Measurements from ENCODE around the gene RBFOX1.

RBFOX1 gene

DNA sequence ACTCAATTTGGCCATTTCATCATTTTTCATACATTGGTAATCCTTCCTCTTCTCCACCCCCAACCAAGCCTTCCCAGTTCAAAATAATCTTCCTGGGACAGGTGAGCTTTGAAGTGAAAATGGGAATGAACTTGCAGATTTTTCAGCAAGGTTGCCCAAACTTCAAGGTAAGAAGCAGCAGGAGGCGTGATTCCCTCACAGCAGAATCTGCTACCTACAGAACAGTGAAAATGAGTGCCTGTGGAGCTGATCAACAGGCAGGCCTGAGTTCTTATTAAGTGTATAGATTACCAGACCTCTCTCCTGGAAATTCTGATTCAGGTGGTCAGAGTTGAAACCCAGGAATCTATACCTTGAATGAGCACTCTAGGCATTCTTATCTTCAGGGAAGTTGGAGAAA, 356.6 kb downstream of the RBFOX1 start:
- no peak for DNase-seq (ENCODE audit: low spot score)

DNA sequence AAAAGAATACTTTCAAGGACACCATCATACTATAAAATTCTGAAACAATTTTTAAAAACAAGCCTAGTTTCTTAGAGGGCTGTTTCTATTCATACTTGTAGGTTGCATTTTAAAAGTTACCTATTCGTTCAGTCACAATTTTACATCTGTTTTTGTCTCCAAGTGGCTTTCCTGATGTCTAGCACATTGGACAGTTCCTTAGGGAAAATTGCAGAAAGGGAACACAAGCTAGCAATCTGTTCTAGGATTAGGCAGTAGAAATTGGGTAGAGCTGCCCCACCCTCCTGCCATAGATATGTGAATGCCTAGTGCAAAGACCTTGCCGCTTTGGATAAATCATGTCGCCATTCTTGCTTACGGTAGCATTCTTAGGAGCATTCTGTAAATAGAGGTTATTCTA, 358.9 kb downstream of the RBFOX1 start:
- DNase-seq (ENCODE audit: low spot score), result no peak

DNA sequence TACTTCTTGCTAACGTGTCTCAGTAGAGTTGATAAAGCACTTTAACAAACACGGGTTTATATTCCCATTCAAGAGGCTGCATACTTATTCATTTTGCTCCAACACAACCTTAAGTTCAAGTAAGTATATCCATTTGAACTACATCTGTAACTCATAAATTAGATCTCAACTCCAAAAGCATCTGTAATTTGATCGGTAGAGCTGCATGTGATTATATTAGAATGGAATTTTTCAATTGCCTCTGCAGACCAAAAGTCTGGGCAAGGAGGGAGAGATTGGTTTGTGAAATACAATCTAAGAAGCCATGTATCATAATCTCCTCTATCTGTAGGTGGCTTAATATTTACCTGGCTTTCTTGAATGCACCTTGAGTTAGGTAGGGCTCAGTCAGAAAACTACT, 371.0 kb downstream of the RBFOX1 start:
- DNase-seq (ENCODE audit: low spot score), result no peak

DNA sequence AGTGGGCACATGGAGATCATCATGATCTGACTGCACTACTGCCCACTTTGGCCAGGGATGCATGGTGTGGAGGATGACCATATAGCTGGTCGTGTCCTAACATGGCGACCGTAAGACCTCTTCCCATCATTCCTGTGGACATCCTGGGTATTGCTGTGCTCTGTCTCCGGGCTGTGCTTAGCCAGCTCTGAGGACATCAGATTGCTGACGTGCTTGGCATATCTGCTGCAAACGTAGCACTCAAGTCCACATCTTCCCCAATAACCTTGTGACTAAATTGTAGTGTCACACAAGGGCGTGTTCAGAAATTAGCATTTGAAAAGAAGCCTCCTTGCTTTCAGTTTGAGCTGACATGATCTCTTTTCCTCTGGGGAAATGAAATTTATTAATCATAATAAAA, 373.2 kb downstream of the RBFOX1 start:
- no peak for DNase-seq (ENCODE audit: low spot score)

DNA sequence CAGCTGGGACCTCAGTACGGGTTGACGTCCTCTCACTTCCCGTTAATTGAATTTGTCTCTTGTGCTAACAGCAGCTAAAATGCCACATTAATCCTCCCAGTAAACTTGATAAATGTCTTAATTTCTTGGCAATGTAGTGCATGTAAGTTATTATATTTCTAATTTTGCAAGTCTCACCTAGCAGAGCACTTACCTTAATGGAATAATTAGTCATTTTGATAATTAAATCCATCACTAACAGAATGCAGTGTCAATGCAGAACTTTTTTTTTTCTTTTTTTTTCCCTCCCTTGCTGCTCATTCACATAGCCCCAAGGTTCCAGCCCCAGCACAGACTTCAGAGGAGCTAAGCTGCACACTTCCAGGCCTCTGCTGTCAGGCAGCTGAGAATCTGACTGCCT, 376.5 kb downstream of the RBFOX1 start:
- DNase-seq (ENCODE audit: low spot score), result no peak

DNA sequence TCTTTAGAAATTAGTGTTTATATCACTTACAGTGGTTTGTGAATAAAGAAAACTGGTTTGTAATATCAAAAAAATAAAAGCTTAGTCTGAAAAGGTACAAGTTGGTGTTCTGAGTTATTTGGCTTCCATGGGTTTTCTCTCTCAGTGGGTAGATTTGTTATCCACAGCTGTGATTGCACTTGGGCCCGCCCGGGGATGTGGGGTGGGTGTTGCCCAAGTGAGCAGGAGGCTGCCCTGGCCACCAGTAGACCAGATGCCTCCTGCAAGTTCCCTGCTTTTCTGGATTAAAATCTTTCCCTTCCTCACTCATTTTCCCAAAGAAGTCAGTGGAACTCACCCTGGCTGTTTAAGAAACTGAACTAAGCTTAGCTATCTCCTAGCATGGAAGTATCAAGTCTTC, 380.6 kb downstream of the RBFOX1 start:
- no peak for DNase-seq (ENCODE audit: low spot score)

DNA sequence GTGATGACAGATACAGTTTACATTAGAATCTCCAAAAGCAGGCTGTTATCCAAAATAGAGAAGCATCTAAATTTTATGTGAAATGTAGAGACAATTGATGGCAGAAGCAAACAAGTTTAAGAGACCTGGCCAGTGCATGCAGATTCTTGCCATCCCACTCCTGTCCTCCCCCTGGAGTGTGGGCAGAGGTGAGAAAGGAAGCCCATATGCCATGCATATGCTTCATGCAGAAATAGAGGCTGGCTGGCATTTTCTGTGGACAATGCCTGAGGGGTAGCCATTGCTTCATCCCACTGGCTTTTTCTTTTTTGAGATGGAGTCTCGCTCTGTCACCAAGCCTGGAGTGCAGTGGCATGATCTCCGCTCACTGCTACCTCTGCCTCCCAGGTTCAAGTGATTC, 382.1 kb downstream of the RBFOX1 start:
- no peak for DNase-seq (ENCODE audit: low spot score)

DNA sequence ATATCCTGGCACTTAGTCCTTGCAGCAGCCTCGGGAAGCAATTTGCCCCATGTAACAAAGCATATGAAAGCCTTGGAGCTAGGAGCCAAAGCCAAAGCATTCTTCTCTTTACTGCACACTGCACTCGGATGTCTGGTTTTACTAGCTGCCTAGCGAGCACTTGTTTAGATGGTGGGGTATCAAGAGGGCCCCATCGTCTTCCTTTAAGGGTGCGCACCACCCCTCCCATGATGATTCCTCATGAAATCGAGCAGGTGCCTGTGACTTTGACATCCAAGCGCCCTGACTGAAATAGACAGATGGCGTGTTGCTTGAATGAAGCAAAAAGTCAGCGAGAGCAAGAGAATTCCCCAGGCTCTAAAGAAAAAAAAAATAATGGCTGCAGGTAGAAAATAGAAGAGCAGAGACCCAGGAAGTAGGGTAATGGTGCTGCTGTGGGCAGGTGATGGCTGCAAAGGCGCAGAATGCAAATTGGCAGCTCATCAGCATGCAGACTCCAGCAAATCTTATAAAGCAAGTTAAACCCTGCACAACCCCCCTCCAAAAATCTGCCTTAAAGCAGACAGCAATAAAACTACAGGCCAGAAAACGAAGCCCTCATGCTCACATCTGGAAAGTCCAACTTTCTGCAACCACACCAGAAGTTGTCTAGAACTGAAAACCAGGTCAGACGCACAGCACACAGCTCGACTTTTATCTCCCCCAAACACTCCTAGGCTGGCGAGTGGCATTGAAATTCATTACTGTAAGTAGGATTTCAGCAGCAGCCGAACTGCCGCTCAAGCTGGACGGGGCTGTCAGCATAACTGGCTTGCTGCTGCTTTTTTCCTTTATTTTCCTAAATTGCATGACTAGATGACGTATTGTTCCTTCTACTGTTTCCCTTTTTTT, 384.3 kb downstream of the RBFOX1 start:
- DNase-seq (ENCODE audit: low spot score), result no peak

DNA sequence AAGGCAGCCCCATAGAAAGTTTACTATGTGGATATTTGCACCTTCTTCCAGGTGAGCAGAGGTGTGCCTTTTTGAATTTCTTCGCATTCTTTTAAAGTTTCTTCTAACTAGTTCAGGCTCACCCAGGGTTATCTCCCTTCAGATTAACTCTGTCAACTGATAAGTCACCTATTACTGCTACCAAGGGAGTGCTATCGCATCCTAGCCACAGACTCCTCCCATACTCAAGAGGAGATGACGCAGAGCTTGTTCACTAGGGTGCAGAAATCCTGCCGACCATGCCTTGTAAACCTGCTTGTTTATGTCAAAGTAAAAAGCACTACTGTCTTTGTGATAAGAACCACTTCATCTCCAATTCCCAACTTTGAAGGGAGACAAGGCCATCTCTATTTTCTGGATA, 390.1 kb downstream of the RBFOX1 start:
- no peak for DNase-seq (ENCODE audit: low spot score)

DNA sequence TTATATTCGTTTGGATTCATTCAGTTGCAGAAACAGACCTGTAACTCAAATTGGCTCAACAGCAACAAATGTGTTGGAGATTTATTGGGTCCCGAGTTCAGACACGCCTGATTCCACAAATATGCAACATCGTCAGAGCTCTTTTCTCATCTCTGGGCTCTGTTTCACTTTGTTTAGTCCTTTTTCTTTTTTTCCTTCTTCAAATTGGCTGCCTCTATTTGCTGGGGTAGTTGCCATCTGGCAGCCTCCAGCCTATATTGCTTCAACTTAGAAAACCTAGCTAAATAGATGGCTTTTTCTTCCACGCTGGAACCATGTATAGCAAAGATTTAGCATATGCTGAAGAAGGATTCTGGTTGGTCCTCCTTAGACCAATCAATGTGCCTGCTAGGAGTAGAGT, 398.5 kb downstream of the RBFOX1 start:
- DNase-seq (ENCODE audit: low spot score), result no peak

DNA sequence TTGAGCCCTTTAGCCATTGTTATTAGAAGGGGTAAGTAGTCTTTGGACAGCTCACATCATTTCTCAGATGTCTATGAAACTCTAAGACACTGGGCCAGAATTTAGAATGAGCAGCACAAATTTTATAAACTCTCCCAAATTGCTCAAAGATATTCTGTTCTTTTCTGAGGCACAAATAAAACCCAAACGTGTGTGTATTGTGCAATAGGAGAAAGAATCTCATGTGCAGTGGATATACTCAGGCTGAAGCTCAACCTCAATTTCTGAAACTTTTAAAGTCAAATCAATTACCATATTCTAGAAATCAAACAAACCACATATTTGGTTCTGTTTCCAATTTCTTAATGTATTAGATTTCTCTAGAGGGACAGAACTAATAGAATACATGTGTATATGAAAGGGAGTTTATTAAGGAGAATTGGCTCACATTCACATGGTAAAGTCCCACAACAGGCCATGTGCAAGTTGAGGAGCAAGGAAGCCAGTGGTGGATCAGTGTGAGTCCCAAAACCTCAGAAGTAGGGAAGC, 403.6 kb downstream of the RBFOX1 start:
- no peak for DNase-seq (ENCODE audit: low spot score)

DNA sequence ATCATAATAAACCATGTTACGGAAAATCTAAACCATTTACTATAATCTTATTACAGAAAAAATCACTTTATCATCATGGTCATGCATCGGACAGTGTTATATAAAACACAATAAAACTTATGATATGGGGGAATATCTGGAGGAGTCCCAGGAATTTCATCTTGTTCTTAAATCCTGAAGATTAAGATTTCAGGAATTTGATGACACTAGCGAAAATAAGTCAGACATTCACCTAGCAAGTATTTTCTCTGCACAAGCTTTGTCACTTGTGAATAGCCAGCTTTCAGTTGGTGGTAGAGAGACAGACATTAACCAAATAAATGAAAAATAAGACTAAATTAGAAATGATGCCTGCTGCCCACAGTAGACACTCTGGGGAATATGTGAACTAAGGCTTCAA, 410.0 kb downstream of the RBFOX1 start:
- no peak for DNase-seq (ENCODE audit: low spot score)

DNA sequence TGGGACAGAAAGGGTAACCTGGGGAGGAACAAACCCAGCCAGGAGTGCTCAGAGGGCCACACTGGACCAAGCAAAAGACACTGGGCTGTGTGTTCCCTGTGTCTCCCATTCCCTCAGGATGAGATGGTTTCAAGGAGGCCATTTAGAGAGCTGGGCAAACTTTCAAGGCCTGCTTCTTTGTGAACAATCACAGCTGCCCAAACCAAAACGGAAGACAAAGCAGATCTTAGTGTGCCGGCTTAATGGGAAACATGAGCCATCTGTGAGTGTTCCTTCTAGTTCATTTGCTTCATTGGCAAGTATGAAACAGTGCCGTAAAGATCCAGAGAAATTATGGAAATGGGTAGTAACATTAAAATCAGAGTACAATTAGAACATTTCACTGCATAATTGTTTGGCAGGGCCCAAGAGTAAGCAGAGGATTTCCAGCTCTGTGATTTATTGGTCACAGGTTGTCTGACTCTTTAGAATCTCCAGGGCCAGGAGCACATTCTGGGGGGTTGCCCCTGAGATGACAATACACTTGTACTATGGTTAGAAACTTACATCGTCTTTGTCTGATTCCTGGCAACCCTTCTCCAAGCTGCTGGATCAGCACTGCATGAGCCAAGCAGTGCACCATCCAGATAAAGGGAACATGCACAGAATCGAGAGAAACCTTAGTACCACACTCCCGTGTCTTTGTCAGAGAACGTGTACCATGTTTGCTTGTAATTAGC, 412.1 kb downstream of the RBFOX1 start:
- DNase-seq (ENCODE audit: low spot score), result no peak

DNA sequence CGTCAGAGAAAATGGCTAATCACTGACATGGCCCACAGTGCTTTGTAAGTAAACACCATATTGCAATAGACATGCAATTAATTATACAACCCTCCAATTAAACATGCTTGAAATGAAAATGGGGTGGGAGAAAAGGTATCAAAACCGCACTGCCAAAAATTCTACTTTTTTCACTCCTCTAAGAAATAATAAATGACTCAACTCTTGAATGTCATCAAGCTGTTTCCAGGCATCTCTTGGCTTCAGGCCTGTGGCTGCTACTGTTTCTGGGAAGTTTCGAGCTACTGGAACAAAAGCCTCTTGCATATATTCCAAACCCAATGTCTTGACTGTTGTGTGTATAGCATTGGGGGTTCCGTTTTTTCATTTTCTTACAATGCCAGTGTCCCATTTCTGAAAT, 412.6 kb downstream of the RBFOX1 start:
- no peak for DNase-seq (ENCODE audit: low spot score)

DNA sequence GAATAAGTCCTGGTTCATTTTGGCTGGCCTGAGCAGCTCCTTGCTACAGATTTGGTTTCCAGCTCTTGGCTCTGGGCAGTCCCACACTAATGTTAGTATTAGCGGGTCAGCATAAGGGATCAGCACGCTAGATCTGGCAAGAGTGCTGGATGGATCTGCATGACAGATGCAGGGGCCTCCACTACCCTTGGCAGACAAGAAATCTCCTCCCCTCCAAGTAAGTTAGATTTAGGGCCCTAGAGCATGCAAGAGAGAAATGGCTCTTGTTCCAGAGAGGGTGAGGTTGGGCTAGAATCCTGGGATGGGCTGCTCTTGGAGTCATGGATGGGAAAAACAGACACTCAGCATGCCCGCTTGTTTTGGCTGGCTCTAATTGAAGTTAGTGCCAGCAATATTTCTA, 414.3 kb downstream of the RBFOX1 start:
- no peak for DNase-seq (ENCODE audit: low spot score)

DNA sequence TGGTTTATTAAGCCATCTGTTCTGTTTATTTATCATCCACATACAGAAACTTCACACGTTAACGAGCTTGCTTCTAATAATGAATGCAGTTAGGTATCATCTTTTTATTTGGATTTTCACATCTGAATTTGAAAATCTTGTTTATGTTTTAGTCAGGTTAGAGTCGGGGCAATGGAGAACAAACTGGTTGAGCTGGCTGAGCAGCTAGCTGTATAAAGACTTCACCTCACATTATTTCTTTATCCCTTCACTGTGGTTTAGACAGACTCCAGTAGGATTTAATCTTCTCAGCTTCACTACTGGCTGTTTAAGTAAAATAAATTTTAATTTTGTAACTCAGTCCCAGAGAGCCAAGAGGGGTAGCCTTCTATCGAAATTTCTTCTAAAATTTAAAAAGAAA, 415.9 kb downstream of the RBFOX1 start:
- DNase-seq (ENCODE audit: low spot score), result no peak

DNA sequence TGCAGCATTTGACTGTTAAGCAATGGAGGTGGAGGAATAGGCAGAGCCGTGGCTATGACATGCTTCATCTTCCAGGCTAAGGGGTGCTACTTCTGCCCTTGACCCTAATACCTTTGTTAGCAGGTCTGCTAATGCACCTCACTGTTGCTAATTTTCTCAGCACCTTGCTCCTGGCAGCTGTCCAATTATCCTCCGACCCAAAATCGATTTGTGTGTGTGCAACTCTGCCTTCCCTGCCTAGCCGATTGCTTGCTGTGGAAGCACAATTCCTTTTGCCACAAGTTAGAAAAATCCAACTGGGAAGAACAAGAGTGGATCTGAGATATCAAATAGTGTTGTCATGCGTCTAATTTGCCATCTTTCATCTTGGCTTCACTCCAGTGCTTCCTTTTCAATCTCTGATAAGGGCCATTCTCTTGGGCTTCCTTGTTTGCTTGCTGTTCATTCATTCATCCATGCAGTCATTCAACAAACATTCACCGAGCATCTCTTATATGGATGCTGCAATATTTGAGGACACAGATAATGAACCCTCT, 422.8 kb downstream of the RBFOX1 start:
- no peak for DNase-seq (ENCODE audit: low spot score)
